Measurements from ENCODE around the gene ADGRV1.
"Not testable (repeated sequence)": the region's sequence is repeated elsewhere in the genome, so short reads cannot be mapped to it uniquely, and the experiment has no call there.

The ADGRV1 gene

GRCh38 chr5:90759119-90759518 lies 200.5 kb downstream of the ADGRV1 start:
- no peak for DNase-seq

GRCh38 chr5:90767710-90768109 lies 209.1 kb downstream of the ADGRV1 start:
- no peak for DNase-seq

GRCh38 chr5:90770006-90770541 lies 211.5 kb downstream of the ADGRV1 start:
- not testable (repeated sequence) for DNase-seq

- no peak for DNase-seq
These were observed 219.4 kb downstream of the ADGRV1 start for GRCh38 chr5:90777959-90778358.

GRCh38 chr5:90783460-90784333 lies 225.1 kb downstream of the ADGRV1 start:
- DNase-seq = peak; percentile 48

GRCh38 chr5:90786756-90787155 lies 228.2 kb downstream of the ADGRV1 start:
- DNase-seq = no peak

- DNase-seq = no peak
These were observed 234.1 kb downstream of the ADGRV1 start for GRCh38 chr5:90792725-90793124.

- DNase-seq = no peak
These were observed 234.6 kb downstream of the ADGRV1 start for GRCh38 chr5:90793183-90793582.

GRCh38 chr5:90796919-90797318 lies 238.3 kb downstream of the ADGRV1 start:
- DNase-seq = not testable (repeated sequence)

- not testable (repeated sequence) for DNase-seq
These were observed 241.5 kb downstream of the ADGRV1 start for GRCh38 chr5:90800082-90800481.

- not testable (repeated sequence) for DNase-seq
These were observed 241.9 kb downstream of the ADGRV1 start for GRCh38 chr5:90800515-90800914.

GRCh38 chr5:90802474-90803317 lies 244.1 kb downstream of the ADGRV1 start:
- no peak for DNase-seq

GRCh38 chr5:90803381-90803780 lies 244.8 kb downstream of the ADGRV1 start:
- no peak for DNase-seq

- no peak for DNase-seq
These were observed 245.3 kb downstream of the ADGRV1 start for GRCh38 chr5:90803876-90804275.

- DNase-seq = no peak
These were observed 248.9 kb downstream of the ADGRV1 start for GRCh38 chr5:90807496-90807895.

GRCh38 chr5:90809311-90810056 lies 250.9 kb downstream of the ADGRV1 start:
- DNase-seq = no peak

GRCh38 chr5:90810211-90810610 lies 251.6 kb downstream of the ADGRV1 start:
- DNase-seq = no peak

GRCh38 chr5:90813392-90813791 lies 254.8 kb downstream of the ADGRV1 start:
- no peak for DNase-seq

GRCh38 chr5:90822062-90822461 lies 263.5 kb downstream of the ADGRV1 start:
- not testable (repeated sequence) for DNase-seq

- DNase-seq = no peak
These were observed 265.8 kb downstream of the ADGRV1 start for GRCh38 chr5:90824436-90824835.

- no peak for DNase-seq
These were observed 271.5 kb downstream of the ADGRV1 start for GRCh38 chr5:90830058-90830457.

GRCh38 chr5:90833753-90834152 lies 275.2 kb downstream of the ADGRV1 start:
- no peak for DNase-seq

- no peak for DNase-seq
These were observed 276.1 kb downstream of the ADGRV1 start for GRCh38 chr5:90834711-90835110.
